ENCODE data around the gene OR13J1.
A peak's percentile ranks its signal among the peaks of the same experiment; 100 is the strongest.
"Not testable (repeated sequence)": the region's sequence is repeated elsewhere in the genome, so short reads cannot be mapped to it uniquely, and the experiment has no call there.

OR13J1 gene

DNA sequence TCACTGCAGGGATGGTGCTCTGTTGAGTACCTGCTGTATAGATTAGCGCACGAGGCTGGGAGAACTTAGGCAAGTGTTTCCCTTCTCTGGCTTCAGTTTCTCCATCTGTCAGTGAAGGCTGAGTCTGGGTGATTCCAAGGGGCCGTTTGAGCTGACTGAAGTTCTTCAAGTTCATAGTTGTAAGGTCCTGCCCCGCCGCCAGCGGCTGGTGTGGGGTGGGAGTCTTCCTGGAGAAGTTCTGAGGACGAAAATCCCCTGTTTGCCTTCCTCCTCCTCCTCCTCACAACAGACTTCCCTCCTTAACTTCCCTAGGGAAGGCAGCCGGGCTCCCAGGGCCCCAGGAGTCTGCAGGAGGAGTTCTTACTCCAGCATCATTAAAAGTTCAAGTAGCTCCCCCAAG, 34.1 kb upstream of the OR13J1 start:
- no peak for DNase-seq

GRCh38 chr9:35903049-35903448, 32.8 kb upstream of the OR13J1 start:
- DNase-seq = peak; percentile 22

DNA sequence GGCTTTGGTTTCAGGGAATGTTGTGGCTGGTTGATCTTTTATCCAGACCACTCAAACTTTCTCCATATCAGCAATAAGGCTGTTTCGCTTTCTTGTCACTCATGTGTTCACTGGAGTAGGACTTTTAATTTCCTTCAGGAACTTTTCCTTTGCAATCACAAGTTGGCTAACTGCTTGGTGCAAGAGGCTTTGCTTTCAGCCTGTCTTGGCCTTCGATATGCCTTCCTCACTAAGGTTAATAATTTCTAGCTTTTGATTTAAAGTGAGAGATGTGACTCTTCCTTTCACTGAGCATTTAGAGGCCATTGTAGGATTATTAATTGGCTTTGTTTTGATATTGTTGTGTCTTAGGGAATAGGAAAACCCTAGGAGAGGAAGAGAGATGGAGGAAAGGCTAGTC, 28.8 kb upstream of the OR13J1 start:
- DNase-seq = no peak

- no peak for DNase-seq
These were observed 28.1 kb upstream of the OR13J1 start for GRCh38 chr9:35898337-35898736.

- not testable (repeated sequence) for DNase-seq
These were observed 27.3 kb upstream of the OR13J1 start for GRCh38 chr9:35897376-35898099.

DNA sequence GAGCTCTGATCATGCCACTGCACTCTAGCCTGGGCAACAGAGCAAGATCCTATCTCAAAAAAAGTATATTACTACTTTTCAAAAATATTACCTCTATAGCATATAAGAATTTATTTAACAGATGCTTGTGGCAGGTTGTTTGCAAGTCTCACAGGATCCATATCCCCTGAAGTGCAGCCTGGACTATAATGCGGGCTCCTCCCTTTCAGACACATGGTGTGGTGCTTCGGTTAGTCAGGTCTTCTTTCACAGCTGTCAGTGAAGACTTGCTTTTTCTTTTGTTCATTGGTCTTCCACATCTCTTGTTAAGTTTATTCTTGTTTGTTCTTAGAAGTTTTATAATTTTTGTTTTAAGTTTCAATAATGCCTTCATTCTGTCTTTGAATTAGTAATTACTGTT, 26.4 kb upstream of the OR13J1 start:
- no peak for DNase-seq

- no peak for DNase-seq
These were observed 21.9 kb upstream of the OR13J1 start for GRCh38 chr9:35892051-35892450.

GRCh38 chr9:35891646-35892045, 21.4 kb upstream of the OR13J1 start:
- DNase-seq = no peak

- DNase-seq = not testable (repeated sequence)
These were observed 14.7 kb upstream of the OR13J1 start for GRCh38 chr9:35884908-35885307.

DNA sequence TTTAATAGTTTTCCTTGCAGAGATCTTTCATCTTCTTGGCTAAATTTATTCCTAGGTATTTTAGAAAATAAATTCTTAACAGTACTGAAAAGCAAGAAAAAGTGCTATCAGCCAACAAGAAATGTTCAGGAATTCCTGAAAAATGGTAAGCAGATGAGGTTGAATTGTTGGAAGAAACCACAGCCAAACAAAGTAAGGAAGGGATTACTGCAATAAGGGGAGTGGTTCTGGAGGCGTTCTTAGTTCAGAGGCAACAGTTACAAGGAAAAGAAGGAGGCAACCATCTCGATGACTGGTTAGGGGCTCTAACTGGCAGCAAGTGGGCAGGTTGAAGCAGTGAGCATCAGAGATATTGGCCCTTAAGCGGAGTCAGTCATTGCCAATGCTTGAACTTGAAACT, 12.8 kb upstream of the OR13J1 start:
- no peak for DNase-seq

DNA sequence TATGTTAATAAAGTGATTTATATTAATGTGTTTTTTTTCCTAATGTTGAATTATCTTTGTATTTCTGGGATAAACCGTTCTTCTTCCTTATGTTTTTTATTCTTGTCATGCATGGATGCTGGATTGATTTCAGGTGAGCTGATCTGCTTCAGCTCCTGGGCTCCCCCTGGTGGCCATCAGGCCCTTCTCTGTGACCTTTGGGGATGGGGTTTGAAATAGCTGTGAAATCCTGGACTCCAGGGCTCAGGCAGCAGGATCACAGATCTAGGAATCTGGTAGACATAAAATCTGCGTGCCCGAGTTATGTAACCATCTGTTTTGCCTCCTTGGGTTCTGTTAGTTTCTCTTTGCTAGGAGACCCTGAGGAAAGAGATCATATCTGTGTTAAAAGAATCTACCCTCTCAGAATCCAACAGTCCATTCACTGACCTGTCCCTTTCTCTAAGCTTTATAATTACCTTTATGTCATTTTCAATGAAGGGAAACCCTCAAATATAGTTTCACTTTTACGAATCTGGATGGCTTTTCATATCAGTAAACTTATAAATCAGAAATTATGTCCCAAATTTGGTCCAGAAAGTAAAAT, 12.2 kb upstream of the OR13J1 start:
- DNase-seq = peak; percentile 74

- no peak for DNase-seq
These were observed 2.3 kb upstream of the OR13J1 start for GRCh38 chr9:35872505-35872904.

DNA sequence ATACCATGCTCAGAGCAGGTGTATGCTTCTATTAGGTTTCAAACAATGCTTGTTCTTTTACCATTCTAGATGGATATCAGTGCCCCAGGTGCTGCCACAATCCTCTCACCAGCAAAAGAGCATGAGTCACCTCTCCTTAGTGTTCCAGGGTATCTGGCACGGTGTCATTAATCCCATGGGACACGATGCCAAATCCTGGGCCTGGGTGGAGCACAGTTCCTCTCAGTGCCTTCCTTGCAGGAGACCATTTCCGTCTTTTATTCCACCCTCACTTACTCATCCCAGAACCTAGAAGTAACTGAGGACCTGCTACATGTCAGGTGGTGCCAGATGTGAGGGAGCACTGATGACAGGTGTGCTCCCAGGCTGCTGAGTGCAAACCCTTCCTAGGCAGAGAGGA, 1.3 kb upstream of the OR13J1 start:
- DNase-seq = no peak

DNA sequence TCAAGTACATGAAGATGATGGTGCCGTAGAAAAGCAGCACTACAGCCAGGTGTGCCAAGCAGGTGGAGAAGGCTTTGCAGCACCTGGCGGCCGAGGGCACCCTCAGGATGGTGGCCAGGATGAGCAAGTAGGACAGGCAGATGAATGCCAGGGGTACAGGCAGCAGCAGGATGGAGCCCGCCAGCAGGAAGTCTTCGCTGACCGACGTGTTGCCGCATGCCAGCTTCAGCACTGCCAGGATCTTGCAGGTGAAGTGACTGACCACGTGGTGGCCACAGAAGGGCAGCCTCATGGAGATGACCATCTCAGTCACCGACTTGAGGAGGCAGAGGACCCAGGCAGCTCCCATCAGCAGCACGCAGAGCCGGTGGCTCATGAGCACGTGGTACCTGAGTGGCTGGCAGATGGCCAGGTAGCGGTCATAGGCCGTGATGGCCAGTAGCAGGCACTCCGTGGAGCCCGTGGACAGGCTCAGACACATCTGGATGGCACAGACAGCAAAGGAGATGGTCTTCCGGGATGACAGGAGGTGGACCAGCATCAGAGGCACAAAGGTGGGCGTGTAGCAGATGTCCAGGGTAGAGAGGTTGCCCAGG, 482 bp downstream of the OR13J1 start:
- no peak for DNase-seq

DNA sequence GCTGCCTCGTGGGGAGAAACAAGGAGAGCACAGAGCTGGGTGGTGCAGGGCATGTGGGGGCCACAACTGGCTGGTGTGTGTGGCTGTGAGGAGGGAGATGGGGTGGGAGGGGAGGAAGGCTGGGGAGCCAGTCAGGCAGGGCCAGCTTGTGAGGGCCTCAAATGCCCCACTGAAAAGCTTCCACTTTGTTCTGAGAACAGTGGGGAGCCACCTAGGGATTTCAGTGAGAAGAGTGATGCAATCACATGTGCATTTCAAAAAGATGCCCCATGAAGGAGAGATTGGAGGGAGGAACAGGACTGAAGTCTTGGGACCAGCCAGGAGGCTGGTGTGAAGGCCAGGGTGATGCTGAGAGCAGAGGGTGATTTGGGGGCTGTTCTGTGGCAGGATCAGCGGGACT, 1.3 kb downstream of the OR13J1 start:
- no peak for DNase-seq

DNA sequence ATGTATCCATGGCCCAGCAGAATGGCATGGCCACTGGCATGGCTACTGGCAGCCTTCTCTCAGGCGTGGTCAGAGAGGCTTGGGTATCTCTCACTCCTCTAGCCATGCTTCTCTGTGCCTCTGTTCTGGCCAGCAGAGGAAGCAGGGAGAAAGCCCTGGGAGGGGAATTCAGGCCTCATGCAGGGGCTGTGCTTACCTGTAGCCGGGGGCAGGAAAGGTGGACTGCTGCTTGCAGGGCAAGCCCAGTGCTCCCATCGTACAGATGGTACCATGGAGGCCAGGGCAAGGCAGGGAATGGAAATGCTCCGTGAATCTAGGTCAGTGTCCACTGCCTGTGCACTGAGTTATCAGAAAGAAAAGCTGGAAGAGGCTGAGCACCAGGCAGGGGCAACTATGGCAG, 2.7 kb downstream of the OR13J1 start:
- DNase-seq = no peak

DNA sequence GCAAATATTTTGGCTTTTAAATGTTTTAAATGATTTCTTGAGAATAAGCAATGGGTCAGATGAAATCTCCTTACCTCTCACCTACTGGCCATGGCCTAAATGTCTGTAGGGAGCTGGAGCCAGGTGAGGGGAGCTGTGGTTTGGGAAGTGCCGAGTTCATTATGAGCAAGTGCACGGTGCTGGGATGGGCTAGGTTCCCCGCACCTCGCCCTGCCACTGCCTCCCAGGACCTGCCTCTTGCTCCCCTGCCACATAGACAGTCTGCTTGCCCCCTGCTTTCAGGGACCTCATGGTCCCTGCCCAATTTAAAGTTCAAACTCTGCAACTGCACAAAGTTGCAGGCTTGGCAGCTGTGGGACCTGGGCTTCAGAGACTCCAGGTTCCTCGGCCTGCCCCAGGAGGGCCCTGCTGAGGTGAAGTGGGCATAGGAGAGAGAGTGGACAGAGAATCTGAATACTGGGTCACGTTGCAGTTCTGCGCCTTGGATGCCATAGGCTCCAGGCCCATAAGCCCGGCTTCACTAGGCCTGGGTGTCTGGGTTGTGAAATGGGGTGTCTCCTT, 5.4 kb downstream of the OR13J1 start:
- DNase-seq = no peak

- DNase-seq = no peak
These were observed 6.6 kb downstream of the OR13J1 start for GRCh38 chr9:35863583-35863982.

GRCh38 chr9:35862328-35862727, 7.9 kb downstream of the OR13J1 start:
- DNase-seq = no peak

GRCh38 chr9:35861161-35861897, 8.9 kb downstream of the OR13J1 start:
- no peak for DNase-seq

DNA sequence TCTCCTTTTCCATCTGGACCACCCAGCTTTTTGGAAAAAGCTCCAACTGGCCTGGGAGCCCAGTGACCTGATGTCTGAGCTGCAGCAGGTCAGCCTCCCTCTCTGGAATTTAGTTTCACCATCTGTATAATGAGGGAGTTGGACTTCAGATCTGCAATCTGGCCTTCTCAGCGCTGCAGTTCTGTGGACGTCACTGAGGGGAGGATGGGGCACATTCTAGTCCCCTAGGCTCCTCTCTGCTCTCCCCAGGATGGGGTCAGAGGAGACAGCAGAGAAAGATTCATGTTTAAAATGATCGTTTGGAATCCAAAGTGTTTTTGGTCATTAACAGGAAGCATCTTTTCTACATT, 10.2 kb downstream of the OR13J1 start:
- DNase-seq = no peak

GRCh38 chr9:35859310-35859989, 10.8 kb downstream of the OR13J1 start:
- DNase-seq = no peak

DNA sequence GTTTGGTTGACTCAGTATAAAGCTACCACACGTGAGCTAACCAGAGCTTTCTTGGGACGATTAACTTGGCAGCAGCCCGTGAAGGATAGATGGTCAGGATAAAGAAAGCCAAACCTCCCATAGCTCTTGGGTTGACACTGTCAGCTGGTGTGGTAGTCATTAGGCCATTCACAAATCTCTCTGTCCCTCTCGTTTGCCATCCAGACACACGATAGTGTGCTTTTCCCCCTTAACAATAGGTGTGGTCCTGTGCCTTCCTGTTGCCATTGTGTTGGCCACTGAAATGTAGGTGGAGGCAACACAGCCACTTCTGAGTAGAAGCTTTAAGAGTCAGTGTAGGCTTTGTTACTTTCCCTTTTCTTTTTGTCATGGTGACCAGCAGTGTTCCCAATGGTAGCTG, 11.7 kb downstream of the OR13J1 start:
- DNase-seq = no peak

Data from stimulated activated CD4-positive, alpha-beta T cell treated with anti-CD3 and anti-CD28 coated beads, Interleukin-1b, Interleukin-23, amount 100 ng/mL, for 48 hours (primary cell).